ENCODE results near the gene AIG1. TPM values are rescaled to one million over a fixed set of nuclear protein-coding genes. Genes with fewer than 3 reads are reported as not detected.
"Not testable (repeated sequence)": the region's sequence is repeated elsewhere in the genome, so short reads cannot be mapped to it uniquely, and the experiment has no call there.

The AIG1 gene
- total RNA-seq, 3 donors from 2014 or later (not counting 1 experiment from before 2014, with no cell fraction given): 5.6 to 8.9 (median 6.2) TPM

- intact Hi-C loops (cut with micrococcal nuclease): no loop called here
- ATAC-seq: no peak
- DNase-seq: no peak
- no peak overlapping the region for H3K27ac ChIP-seq (ENCODE audit: low read length)
- no peaks in the 10 kb centered on the region for H3K36me3 Mint-ChIP-seq
- peaks cover 5% of the 10 kb centered on the region in 2 donors for H3K4me1 Mint-ChIP-seq
- H3K9me3 Mint-ChIP-seq: peaks cover 0 to 2% of the 10 kb centered on the region in 2 donors
- H3K4me3 ChIP-seq (ENCODE audit: low read length): no peak overlapping the region
- H3K27ac Mint-ChIP-seq: no peak overlapping the region
- H3K4me3 Mint-ChIP-seq: no peak overlapping the region
- H3K4me1 ChIP-seq (ENCODE audit: control insufficient read depth, insufficient read depth, low read length): no peaks in the 10 kb centered on the region
- no peaks in the 10 kb centered on the region for H3K27me3 Mint-ChIP-seq (ENCODE audit: low read depth in 2 of 2)
- H3K36me3 ChIP-seq (ENCODE audit: control insufficient read depth, insufficient read depth, low read length): no peaks in the 10 kb centered on the region
- H3K9me3 ChIP-seq (ENCODE audit: control insufficient read depth, insufficient read depth, low read length): no peaks in the 10 kb centered on the region
- H3K27me3 ChIP-seq (ENCODE audit: control insufficient read depth, insufficient read depth, low read length): no peaks in the 10 kb centered on the region
- no peak for TF ChIP-seq CTCF (IDR thresholded peaks at IDR 0.05)
These were observed 18.6 kb downstream of the AIG1 start for GRCh38 chr6:143079325-143079640.

GRCh38 chr6:143082274-143082673 lies 21.6 kb downstream of the AIG1 start:
- intact Hi-C loops (cut with micrococcal nuclease); H3K4me3 ChIP-seq (ENCODE audit: low read length); H3K27me3 Mint-ChIP-seq (ENCODE audit: low read depth in 2 of 2); H3K27me3 ChIP-seq (ENCODE audit: control insufficient read depth, insufficient read depth, low read length); ATAC-seq; H3K9me3 Mint-ChIP-seq; H3K27ac ChIP-seq (ENCODE audit: low read length); H3K36me3 ChIP-seq (ENCODE audit: control insufficient read depth, insufficient read depth, low read length); H3K4me3 Mint-ChIP-seq; H3K4me1 ChIP-seq (ENCODE audit: control insufficient read depth, insufficient read depth, low read length); H3K9me3 ChIP-seq (ENCODE audit: control insufficient read depth, insufficient read depth, low read length); DNase-seq; H3K4me1 Mint-ChIP-seq; H3K27ac Mint-ChIP-seq; H3K36me3 Mint-ChIP-seq: not testable (repeated sequence)
- WGBS (ENCODE audit: insufficient coverage): 97% methylated on average over 9 of the region's 9 CpGs

GRCh38 chr6:143084019-143084418 lies 23.3 kb downstream of the AIG1 start:
- H3K36me3 ChIP-seq (ENCODE audit: control insufficient read depth, insufficient read depth, low read length); H3K4me3 ChIP-seq (ENCODE audit: low read length); H3K27me3 ChIP-seq (ENCODE audit: control insufficient read depth, insufficient read depth, low read length); H3K4me1 ChIP-seq (ENCODE audit: control insufficient read depth, insufficient read depth, low read length); intact Hi-C loops (cut with micrococcal nuclease); H3K4me3 Mint-ChIP-seq; H3K27ac ChIP-seq (ENCODE audit: low read length); DNase-seq; H3K9me3 Mint-ChIP-seq; H3K9me3 ChIP-seq (ENCODE audit: control insufficient read depth, insufficient read depth, low read length); ATAC-seq; H3K27ac Mint-ChIP-seq; H3K27me3 Mint-ChIP-seq (ENCODE audit: low read depth in 2 of 2); H3K36me3 Mint-ChIP-seq; H3K4me1 Mint-ChIP-seq: not testable (repeated sequence)
- WGBS (ENCODE audit: insufficient coverage): 95% methylated on average over 8 of the region's 8 CpGs

GRCh38 chr6:143087335-143087734 lies 26.6 kb downstream of the AIG1 start:
- H3K27ac Mint-ChIP-seq; H3K4me1 Mint-ChIP-seq; H3K36me3 ChIP-seq (ENCODE audit: control insufficient read depth, insufficient read depth, low read length); H3K4me1 ChIP-seq (ENCODE audit: control insufficient read depth, insufficient read depth, low read length); H3K27me3 Mint-ChIP-seq (ENCODE audit: low read depth in 2 of 2); ATAC-seq; H3K36me3 Mint-ChIP-seq; H3K27ac ChIP-seq (ENCODE audit: low read length); H3K4me3 Mint-ChIP-seq; H3K9me3 ChIP-seq (ENCODE audit: control insufficient read depth, insufficient read depth, low read length); H3K27me3 ChIP-seq (ENCODE audit: control insufficient read depth, insufficient read depth, low read length); H3K4me3 ChIP-seq (ENCODE audit: low read length); DNase-seq; intact Hi-C loops (cut with micrococcal nuclease); H3K9me3 Mint-ChIP-seq: not testable (repeated sequence)
- 97% methylated on average over 11 of the region's 11 CpGs for WGBS (ENCODE audit: insufficient coverage)

- Histone ChIP-seq H3K4me1 (ENCODE audit: control insufficient read depth, insufficient read depth, low read length) (no peaks in the 10 kb centered on the region), H3K9me3 (ENCODE audit: control insufficient read depth, insufficient read depth, low read length) (no peaks in the 10 kb centered on the region), H3K27me3 (ENCODE audit: control insufficient read depth, insufficient read depth, low read length) (no peaks in the 10 kb centered on the region), H3K4me3 (ENCODE audit: low read length) (no peak overlapping the region), H3K27ac (ENCODE audit: low read length) (no peak overlapping the region), H3K36me3 (ENCODE audit: control insufficient read depth, insufficient read depth, low read length) (no peaks in the 10 kb centered on the region)
- H3K27ac Mint-ChIP-seq: no peak overlapping the region
- WGBS (ENCODE audit: insufficient coverage): 100% methylated on average over 1 of the region's 2 CpGs
- no peak for TF ChIP-seq CTCF (IDR thresholded peaks at IDR 0.05)
- ATAC-seq (no peak), DNase-seq (no peak)
- no peak overlapping the region for H3K4me3 Mint-ChIP-seq
- no peaks in the 10 kb centered on the region for H3K9me3 Mint-ChIP-seq
- intact Hi-C loops (cut with micrococcal nuclease): no loop called here
- no peaks in the 10 kb centered on the region for H3K36me3 Mint-ChIP-seq
- H3K4me1 Mint-ChIP-seq: no peaks in the 10 kb centered on the region
- no peaks in the 10 kb centered on the region for H3K27me3 Mint-ChIP-seq (ENCODE audit: low read depth in 2 of 2)
These were observed 27.2 kb downstream of the AIG1 start for GRCh38 chr6:143087856-143088255.
